ENCODE results near the gene CDKAL1.

The CDKAL1 gene

DNA sequence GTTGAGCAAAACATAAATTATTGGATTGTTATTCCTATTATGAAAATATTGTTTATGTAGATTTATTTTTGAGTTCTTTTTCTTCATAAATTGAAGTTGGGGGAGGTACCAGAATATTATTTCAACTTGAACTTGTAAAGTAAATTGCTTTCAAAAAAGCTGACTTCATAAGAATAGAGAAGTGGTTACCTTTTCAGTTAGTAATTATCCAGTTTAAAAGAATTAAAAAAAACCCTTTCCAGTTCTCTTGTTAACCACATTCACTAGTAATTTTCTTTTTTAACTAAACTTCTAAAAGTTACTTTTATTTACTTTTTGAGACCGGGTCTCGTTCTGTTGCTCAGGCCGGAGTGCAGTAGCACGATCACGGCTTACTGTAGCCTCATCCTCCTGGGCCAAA, 124.3 kb downstream of the CDKAL1 start:
- TF ChIP-seq, protein P1, sequence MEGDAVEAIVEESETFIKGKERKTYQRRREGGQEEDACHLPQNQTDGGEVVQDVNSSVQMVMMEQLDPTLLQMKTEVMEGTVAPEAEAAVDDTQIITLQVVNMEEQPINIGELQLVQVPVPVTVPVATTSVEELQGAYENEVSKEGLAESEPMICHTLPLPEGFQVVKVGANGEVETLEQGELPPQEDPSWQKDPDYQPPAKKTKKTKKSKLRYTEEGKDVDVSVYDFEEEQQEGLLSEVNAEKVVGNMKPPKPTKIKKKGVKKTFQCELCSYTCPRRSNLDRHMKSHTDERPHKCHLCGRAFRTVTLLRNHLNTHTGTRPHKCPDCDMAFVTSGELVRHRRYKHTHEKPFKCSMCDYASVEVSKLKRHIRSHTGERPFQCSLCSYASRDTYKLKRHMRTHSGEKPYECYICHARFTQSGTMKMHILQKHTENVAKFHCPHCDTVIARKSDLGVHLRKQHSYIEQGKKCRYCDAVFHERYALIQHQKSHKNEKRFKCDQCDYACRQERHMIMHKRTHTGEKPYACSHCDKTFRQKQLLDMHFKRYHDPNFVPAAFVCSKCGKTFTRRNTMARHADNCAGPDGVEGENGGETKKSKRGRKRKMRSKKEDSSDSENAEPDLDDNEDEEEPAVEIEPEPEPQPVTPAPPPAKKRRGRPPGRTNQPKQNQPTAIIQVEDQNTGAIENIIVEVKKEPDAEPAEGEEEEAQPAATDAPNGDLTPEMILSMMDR (conservative IDR thresholded peaks at IDR 0.05; ENCODE audit: low read depth, low read length) = no peak
- DNase-seq (ENCODE audit: low read depth) = no peak
- no peak overlapping the region for H3K4me3 ChIP-seq (ENCODE audit: low read depth, low read length)

DNA sequence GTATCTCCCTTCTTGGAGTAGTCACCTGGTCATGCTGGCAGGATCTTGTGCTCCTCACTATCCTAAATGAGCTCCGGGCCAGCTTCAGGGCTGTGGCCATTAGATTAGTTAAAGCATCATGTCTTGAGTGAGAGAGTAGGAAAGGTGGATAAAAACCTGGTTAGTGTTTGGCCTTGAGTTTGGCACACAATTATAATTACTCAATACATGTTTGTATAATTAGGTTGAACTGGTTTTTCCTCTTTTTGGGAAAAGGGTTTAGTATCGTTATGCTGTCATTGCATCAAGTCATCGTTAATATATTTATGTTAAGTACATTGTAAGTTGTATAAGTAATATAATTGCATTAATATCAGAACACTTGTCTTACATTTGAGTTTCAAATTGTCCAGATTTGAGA, 126.3 kb downstream of the CDKAL1 start:
- no peak overlapping the region for H3K4me3 ChIP-seq (ENCODE audit: low read depth, low read length)
- TF ChIP-seq, protein P1 (conservative IDR thresholded peaks at IDR 0.05; ENCODE audit: low read depth, low read length) = no peak
- DNase-seq (ENCODE audit: low read depth) = no peak

DNA sequence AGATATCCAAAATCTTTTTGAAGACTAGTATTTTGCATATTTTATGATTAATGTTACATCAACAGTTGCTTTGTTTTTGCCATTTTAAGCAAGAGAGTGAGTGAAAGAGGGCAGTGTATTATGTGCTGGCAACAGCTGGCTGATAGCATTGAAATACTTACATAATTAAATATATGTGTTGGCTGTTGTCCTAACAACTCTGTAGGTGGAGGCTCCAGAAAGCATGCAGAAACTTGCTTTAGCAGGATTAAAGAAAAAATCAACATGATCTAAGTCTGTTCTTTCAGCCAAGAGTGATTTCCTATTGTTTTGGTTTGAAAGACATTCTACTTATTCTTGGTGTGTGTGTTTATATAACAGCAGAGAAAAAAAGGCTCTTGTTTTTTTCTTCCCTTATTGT, 127.5 kb downstream of the CDKAL1 start:
- TF ChIP-seq, protein P1 (conservative IDR thresholded peaks at IDR 0.05; ENCODE audit: low read depth, low read length) = no peak
- peak; percentile 64 for DNase-seq (ENCODE audit: low read depth)
- H3K4me3 ChIP-seq (ENCODE audit: low read depth, low read length) = no peak overlapping the region

DNA sequence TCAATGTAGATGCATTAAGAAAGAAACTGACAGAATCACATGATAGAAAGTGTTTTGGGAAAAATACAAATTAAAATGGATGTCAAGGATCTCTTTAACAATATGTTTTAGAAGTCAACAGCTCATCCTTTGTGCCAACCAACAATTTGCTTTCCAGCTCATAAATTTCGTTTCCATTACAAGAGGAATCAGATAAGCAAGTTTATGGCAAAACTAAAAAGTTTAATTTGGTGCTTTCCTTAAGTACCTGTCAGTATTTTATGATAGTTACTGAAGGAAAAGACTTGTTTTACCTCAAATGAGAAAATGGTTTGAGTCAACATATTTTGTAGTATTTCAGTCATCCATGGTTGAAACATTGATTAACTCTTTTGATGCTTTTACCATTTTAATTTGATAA, 130.0 kb downstream of the CDKAL1 start:
- DNase-seq (ENCODE audit: low read depth) = no peak
- H3K4me3 ChIP-seq (ENCODE audit: low read depth, low read length) = no peak overlapping the region
- TF ChIP-seq, protein P1 (conservative IDR thresholded peaks at IDR 0.05; ENCODE audit: low read depth, low read length) = no peak

DNA sequence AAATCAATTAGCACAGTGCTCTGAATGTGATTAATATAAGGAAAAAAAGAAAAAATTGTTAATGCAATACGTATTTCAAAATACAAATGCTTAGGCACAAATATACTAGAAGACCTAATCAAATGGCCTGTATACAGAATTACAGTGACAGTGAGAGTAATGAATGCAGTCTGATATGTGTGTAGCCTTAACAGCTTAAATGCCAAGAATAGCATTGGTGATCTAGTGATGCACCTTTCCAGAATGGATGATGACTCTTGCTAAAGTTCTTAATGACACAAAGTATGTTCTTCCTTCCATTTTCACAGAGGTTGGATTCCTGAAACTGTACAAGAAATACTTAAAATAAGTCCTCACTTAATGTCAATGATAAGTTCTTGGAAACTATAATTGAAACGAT, 131.0 kb downstream of the CDKAL1 start:
- no peak overlapping the region for H3K4me3 ChIP-seq (ENCODE audit: low read depth, low read length)
- DNase-seq (ENCODE audit: low read depth) = no peak
- TF ChIP-seq, protein P1 (conservative IDR thresholded peaks at IDR 0.05; ENCODE audit: low read depth, low read length) = no peak

DNA sequence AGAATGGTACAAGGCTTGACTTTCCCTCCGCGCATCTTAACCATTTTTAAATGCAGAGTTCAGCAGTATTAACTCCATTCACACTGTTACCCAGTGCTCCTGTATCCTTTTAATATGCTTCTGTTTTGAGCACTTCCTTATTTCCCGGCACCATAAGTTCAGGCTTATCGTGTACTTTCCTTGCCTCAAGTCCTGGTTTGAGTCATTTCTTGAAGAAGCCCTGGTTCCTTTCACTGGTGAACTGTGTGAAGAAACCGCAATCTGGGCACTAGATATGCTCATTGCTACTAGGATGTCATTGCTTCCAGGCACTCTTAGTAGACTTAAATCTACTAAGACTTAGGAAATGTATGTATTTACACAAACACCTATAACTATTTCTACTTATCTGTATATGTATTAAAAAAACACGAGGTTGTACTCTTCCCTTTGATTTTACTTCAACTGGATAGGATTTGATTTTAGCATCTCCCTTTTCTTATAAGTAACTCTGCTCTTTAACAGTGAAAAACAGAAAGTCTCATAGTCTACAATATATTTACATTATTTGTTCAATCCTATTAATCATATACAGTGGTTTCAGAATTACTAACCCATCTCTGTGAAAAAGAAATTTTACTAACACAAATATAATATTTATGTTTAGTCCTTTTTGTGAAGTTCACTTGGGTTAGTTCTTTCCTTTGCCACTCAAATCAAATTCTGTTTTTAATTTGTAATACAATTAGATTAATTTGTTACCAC, 135.5 kb downstream of the CDKAL1 start:
- no peak for DNase-seq (ENCODE audit: low read depth)
- TF ChIP-seq, protein P1 (conservative IDR thresholded peaks at IDR 0.05; ENCODE audit: low read depth, low read length) = no peak
- H3K4me3 ChIP-seq (ENCODE audit: low read depth, low read length) = no peak overlapping the region

DNA sequence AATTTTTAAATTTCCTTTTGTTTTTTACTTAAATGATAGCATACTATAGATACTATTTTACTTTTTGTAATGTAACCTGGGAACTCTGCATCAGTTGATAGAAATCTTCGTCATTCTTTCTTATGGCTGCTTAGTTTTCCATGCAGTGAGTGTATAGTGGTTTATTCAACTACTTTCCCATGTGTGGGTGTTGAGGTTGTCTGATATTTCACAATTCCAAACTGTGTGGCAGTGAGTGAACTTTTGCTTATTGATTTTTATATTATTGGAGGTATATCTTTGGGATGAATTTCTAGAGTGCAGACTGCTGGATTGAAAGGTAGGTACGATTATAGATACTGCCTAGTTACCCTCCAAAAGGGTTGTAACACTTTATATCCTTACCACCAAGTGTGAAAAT, 136.5 kb downstream of the CDKAL1 start:
- no peak for DNase-seq (ENCODE audit: low read depth)
- H3K4me3 ChIP-seq (ENCODE audit: low read depth, low read length) = no peak overlapping the region
- TF ChIP-seq, protein P1 (conservative IDR thresholded peaks at IDR 0.05; ENCODE audit: low read depth, low read length) = no peak

Data from choroid plexus epithelial cell (primary cell).